Mesenchymal stem cell (in vitro differentiated cells and primary cell): ENCODE data around the gene ARHGAP42.
"Not testable (repeated sequence)": the region's sequence is repeated elsewhere in the genome, so short reads cannot be mapped to it uniquely, and the experiment has no call there.

Experiments used
- DNase-seq: peaks from one replicate; pipeline ENCODE4 v3.0.0-alpha.2; 2013
- H2AFZ ChIP-seq: one replicate; pipeline ENCODE4 v1.6.1; 2013; ENCODE audit warnings: low read depth, mild to moderate bottlenecking, control low read depth, inconsistent platforms, low read length, moderate library complexity
- H2AK5ac ChIP-seq: 2 replicates; pipeline ENCODE4 v1.6.1; 2013; ENCODE audit warnings: low read length, moderate library complexity, mild to moderate bottlenecking, inconsistent platforms; ENCODE audit not compliant: severe bottlenecking
- H2BK120ac ChIP-seq: one replicate; pipeline ENCODE4 v1.6.1; 2013; ENCODE audit warnings: low read depth, mild to moderate bottlenecking, inconsistent platforms, low read length, moderate library complexity
- H2BK12ac ChIP-seq, 2 experiments: one replicate each; pipeline ENCODE4 v1.6.1; 2013; ENCODE audit warnings: inconsistent platforms in 2 of 2, low read length in 2 of 2, mild to moderate bottlenecking in 2 of 2, moderate library complexity in 2 of 2, control low read depth in 1 of 2
- H2BK15ac ChIP-seq: one replicate; pipeline ENCODE4 v1.6.1; 2013; ENCODE audit warnings: mild to moderate bottlenecking, low read depth, inconsistent platforms; ENCODE audit not compliant: poor library complexity, severe bottlenecking
- H2BK5ac ChIP-seq: 2 replicates; pipeline ENCODE4 v1.6.1; 2013; ENCODE audit warnings: low read depth, mild to moderate bottlenecking, low read length, control low read depth, inconsistent platforms; ENCODE audit not compliant: poor library complexity, severe bottlenecking
- H3K14ac ChIP-seq, 2 experiments: one replicate each; pipeline ENCODE4 v1.6.1; 2013; ENCODE audit warnings: inconsistent platforms in 2 of 2, low read length in 2 of 2, control low read depth in 1 of 2, mild to moderate bottlenecking in 1 of 2, moderate library complexity in 1 of 2
- H3K18ac ChIP-seq, 2 experiments: one replicate each; pipeline ENCODE4 v1.6.1; 2013; ENCODE audit warnings: inconsistent platforms in 2 of 2, low read length in 2 of 2, control low read depth in 1 of 2, low read depth in 1 of 2, mild to moderate bottlenecking in 1 of 2
- H3K23ac ChIP-seq, 2 experiments: one replicate each; pipeline ENCODE4 v1.6.1; 2013; ENCODE audit warnings: inconsistent platforms in 2 of 2, low read length in 2 of 2, mild to moderate bottlenecking in 2 of 2, moderate library complexity in 2 of 2, control low read depth in 1 of 2
- H3K27ac ChIP-seq: 2 replicates; pipeline ENCODE4 v1.5.1; 2013; ENCODE audit warnings: mild to moderate bottlenecking, moderate library complexity, low read length, control low read depth, inconsistent platforms; ENCODE audit not compliant: poor library complexity, severe bottlenecking
- H3K27me3 ChIP-seq, 2 experiments: 2 replicates each; pipeline versions ENCODE4 v1.6.1 to v1.7.0; 2013; ENCODE audit warnings: low read length in 2 of 2, mild to moderate bottlenecking in 2 of 2, moderate library complexity in 2 of 2, control low read depth in 1 of 2, inconsistent platforms in 1 of 2; ENCODE audit not compliant: control insufficient read depth in 1 of 2, insufficient read depth in 1 of 2
- H3K36me3 ChIP-seq, 2 experiments: 2 replicates each; pipeline versions ENCODE4 v1.6.1 to v1.7.0; 2013; ENCODE audit warnings: low read length in 2 of 2, control low read depth in 1 of 2, inconsistent platforms in 1 of 2, low read depth in 1 of 2, mild to moderate bottlenecking in 1 of 2; ENCODE audit not compliant: insufficient read depth in 2 of 2, control insufficient read depth in 1 of 2
- H3K4ac ChIP-seq, 2 experiments: one replicate each; pipeline ENCODE4 v1.6.1; 2013; ENCODE audit warnings: inconsistent platforms in 2 of 2, low read length in 2 of 2, mild to moderate bottlenecking in 2 of 2, moderate library complexity in 2 of 2, control low read depth in 1 of 2, low read depth in 1 of 2
- H3K4me1 ChIP-seq: 2 replicates; pipeline ENCODE4 v1.6.1; 2013; ENCODE audit warnings: low read depth, low read length, control low read depth; ENCODE audit not compliant: control insufficient read depth, insufficient read depth
- H3K4me2 ChIP-seq: 2 replicates; pipeline ENCODE4 v1.6.1; 2013; ENCODE audit warnings: low read length, mild to moderate bottlenecking, inconsistent platforms; ENCODE audit not compliant: poor library complexity, severe bottlenecking
- H3K4me3 ChIP-seq, 2 experiments: 2 replicates each; pipeline versions ENCODE4 v1.5.1 to v1.7.0; 2013; ENCODE audit warnings: low read length in 2 of 2, mild to moderate bottlenecking in 2 of 2, control low read depth in 1 of 2, low read depth in 1 of 2; ENCODE audit not compliant: insufficient read depth in 1 of 2
- H3K79me1 ChIP-seq: replicated peaks from 2 replicates; pipeline ENCODE4 v1.6.1; 2013; ENCODE audit warnings: mild to moderate bottlenecking, control low read depth, low read length, inconsistent platforms; ENCODE audit not compliant: poor library complexity, severe bottlenecking
- H3K9ac ChIP-seq: 2 replicates; pipeline ENCODE4 v1.7.0; 2013; ENCODE audit warnings: mild to moderate bottlenecking, low read length, moderate library complexity
- H3K9me3 ChIP-seq: 2 replicates; pipeline ENCODE4 v1.7.0; 2013; ENCODE audit warnings: mild to moderate bottlenecking, low read length; ENCODE audit not compliant: control insufficient read depth
- H4K8ac ChIP-seq: one replicate; pipeline ENCODE4 v1.6.1; 2013; ENCODE audit warnings: inconsistent platforms, mild to moderate bottlenecking, low read length, moderate library complexity
- H4K91ac ChIP-seq: one replicate; pipeline ENCODE4 v1.6.1; 2013; ENCODE audit warnings: mild to moderate bottlenecking, low read length, inconsistent platforms
- WGBS: methylation state at CpG from one replicate; pipeline ENCODE4 v1.1.7; 2013; ENCODE audit warnings: mixed read lengths; 5-methylcytosine and 5-hydroxymethylcytosine counted together

ARHGAP42 gene

GRCh38 chr11:100901471-100901870 lies 214.4 kb downstream of the ARHGAP42 start:
- not testable (repeated sequence) for H2BK5ac ChIP-seq

GRCh38 chr11:100902454-100903141 lies 215.5 kb downstream of the ARHGAP42 start:
- no peak overlapping the region for H2BK12ac ChIP-seq
- no peak overlapping the region for H2BK120ac ChIP-seq
- no peak overlapping the region for H2AK5ac ChIP-seq
- no peak overlapping the region for H3K18ac ChIP-seq
- H3K27ac ChIP-seq: no peak overlapping the region
- H3K79me1 ChIP-seq: peaks cover 21% of the 10 kb centered on the region
- H2BK5ac ChIP-seq: no peak overlapping the region
- no peaks in the 10 kb centered on the region for H3K27me3 ChIP-seq
- H2AFZ ChIP-seq: no peak overlapping the region
- H4K91ac ChIP-seq: no peak overlapping the region
- 84% methylated on average over 7 of the region's 7 CpGs for WGBS
- peaks cover 0 to 7% of the 10 kb centered on the region in 2 experiments for H3K36me3 ChIP-seq
- DNase-seq: no peak
- no peak overlapping the region for H3K4me2 ChIP-seq
- no peak overlapping the region for H2BK15ac ChIP-seq
- H3K4me1 ChIP-seq: no peaks in the 10 kb centered on the region
- no peak overlapping the region for H3K14ac ChIP-seq
- no peak overlapping the region for H3K23ac ChIP-seq
- H3K4ac ChIP-seq: no peak overlapping the region
- no peak overlapping the region for H3K9ac ChIP-seq
- no peaks in the 10 kb centered on the region for H3K9me3 ChIP-seq
- H4K8ac ChIP-seq: no peak overlapping the region
- no peak overlapping the region for H3K4me3 ChIP-seq

More at GRCh38 chr11:100901471-100901870, 214.4 kb downstream of the ARHGAP42 start:
- H2AFZ ChIP-seq, H3K23ac ChIP-seq, H2AK5ac ChIP-seq, DNase-seq, H3K9ac ChIP-seq, H3K27ac ChIP-seq, H2BK120ac ChIP-seq, H3K4me2 ChIP-seq, H2BK12ac ChIP-seq, H3K27me3 ChIP-seq, H3K14ac ChIP-seq, H3K4me3 ChIP-seq, H3K9me3 ChIP-seq, H3K36me3 ChIP-seq, H3K4me1 ChIP-seq, H4K91ac ChIP-seq, H3K18ac ChIP-seq, H2BK15ac ChIP-seq, H3K4ac ChIP-seq, H4K8ac ChIP-seq: not testable (repeated sequence)
- H3K79me1 ChIP-seq: peaks cover 16% of the 10 kb centered on the region
- WGBS: 76% methylated on average over 5 of the region's 5 CpGs

- H3K27me3 ChIP-seq: no peaks in the 10 kb centered on the region
- WGBS: no CpG with 5 or more reads among the region's 1 CpG
Observed at GRCh38 chr11:100903284-100903683, 216.2 kb downstream of the ARHGAP42 start.

GRCh38 chr11:100905684-100906083 lies 218.6 kb downstream of the ARHGAP42 start:
- Histone ChIP-seq H2BK5ac (no peak overlapping the region), H3K23ac (no peak overlapping the region), H2BK120ac (no peak overlapping the region), H3K4ac (no peak overlapping the region), H4K8ac (no peak overlapping the region), H3K4me1 (no peaks in the 10 kb centered on the region), H3K4me2 (no peak overlapping the region), H3K27ac (no peak overlapping the region), H3K79me1 (peaks cover 25% of the 10 kb centered on the region), H2BK12ac (no peak overlapping the region), H3K4me3 (no peak overlapping the region), H3K9ac (no peak overlapping the region), H3K9me3 (no peaks in the 10 kb centered on the region), H3K36me3 (peaks cover 0 to 7% of the 10 kb centered on the region in 2 experiments), H2AFZ (no peak overlapping the region), H2AK5ac (no peak overlapping the region), H3K14ac (no peak overlapping the region), H4K91ac (no peak overlapping the region), H2BK15ac (no peak overlapping the region), H3K18ac (no peak overlapping the region), H3K27me3 (no peaks in the 10 kb centered on the region)
- WGBS: 97% methylated on average over 12 of the region's 13 CpGs
- no peak for DNase-seq

More at GRCh38 chr11:100903284-100903683, 216.2 kb downstream of the ARHGAP42 start:
- Histone ChIP-seq H2BK12ac (no peak overlapping the region), H3K27ac (no peak overlapping the region), H2AK5ac (no peak overlapping the region), H3K14ac (no peak overlapping the region), H2BK120ac (no peak overlapping the region), H3K23ac (no peak overlapping the region), H3K4me1 (no peaks in the 10 kb centered on the region), H3K9me3 (no peaks in the 10 kb centered on the region), H3K4me3 (no peak overlapping the region), H3K4ac (no peak overlapping the region), H3K36me3 (peaks cover 0 to 7% of the 10 kb centered on the region in 2 experiments), H3K18ac (no peak overlapping the region), H3K9ac (no peak overlapping the region), H2BK15ac (no peak overlapping the region), H4K8ac (no peak overlapping the region), H2AFZ (no peak overlapping the region), H3K79me1 (peaks cover 21% of the 10 kb centered on the region), H2BK5ac (no peak overlapping the region), H4K91ac (no peak overlapping the region), H3K4me2 (no peak overlapping the region)
- DNase-seq: no peak
